Mesenchymal stem cell (in vitro differentiated cells and primary cell): Measurements from ENCODE around the gene RRP1.

Source experiments
- DNase-seq: peaks from one replicate; pipeline ENCODE4 v3.0.0-alpha.2; 2013
- H2AFZ ChIP-seq: one replicate; pipeline ENCODE4 v1.6.1; 2013; ENCODE audit warnings: low read depth, mild to moderate bottlenecking, control low read depth, inconsistent platforms, low read length, moderate library complexity
- H2AK5ac ChIP-seq: 2 replicates; pipeline ENCODE4 v1.6.1; 2013; ENCODE audit warnings: low read length, moderate library complexity, mild to moderate bottlenecking, inconsistent platforms; ENCODE audit not compliant: severe bottlenecking
- H2BK120ac ChIP-seq: one replicate; pipeline ENCODE4 v1.6.1; 2013; ENCODE audit warnings: low read depth, mild to moderate bottlenecking, inconsistent platforms, low read length, moderate library complexity
- H2BK12ac ChIP-seq, 2 experiments: one replicate each; pipeline ENCODE4 v1.6.1; 2013; ENCODE audit warnings: inconsistent platforms in 2 of 2, low read length in 2 of 2, mild to moderate bottlenecking in 2 of 2, moderate library complexity in 2 of 2, control low read depth in 1 of 2
- H2BK15ac ChIP-seq: one replicate; pipeline ENCODE4 v1.6.1; 2013; ENCODE audit warnings: mild to moderate bottlenecking, low read depth, inconsistent platforms; ENCODE audit not compliant: poor library complexity, severe bottlenecking
- H2BK5ac ChIP-seq: 2 replicates; pipeline ENCODE4 v1.6.1; 2013; ENCODE audit warnings: low read depth, mild to moderate bottlenecking, low read length, control low read depth, inconsistent platforms; ENCODE audit not compliant: poor library complexity, severe bottlenecking
- H3K14ac ChIP-seq, 2 experiments: one replicate each; pipeline ENCODE4 v1.6.1; 2013; ENCODE audit warnings: inconsistent platforms in 2 of 2, low read length in 2 of 2, control low read depth in 1 of 2, mild to moderate bottlenecking in 1 of 2, moderate library complexity in 1 of 2
- H3K18ac ChIP-seq, 2 experiments: one replicate each; pipeline ENCODE4 v1.6.1; 2013; ENCODE audit warnings: inconsistent platforms in 2 of 2, low read length in 2 of 2, control low read depth in 1 of 2, low read depth in 1 of 2, mild to moderate bottlenecking in 1 of 2
- H3K23ac ChIP-seq, 2 experiments: one replicate each; pipeline ENCODE4 v1.6.1; 2013; ENCODE audit warnings: inconsistent platforms in 2 of 2, low read length in 2 of 2, mild to moderate bottlenecking in 2 of 2, moderate library complexity in 2 of 2, control low read depth in 1 of 2
- H3K27ac ChIP-seq: 2 replicates; pipeline ENCODE4 v1.5.1; 2013; ENCODE audit warnings: mild to moderate bottlenecking, moderate library complexity, low read length, control low read depth, inconsistent platforms; ENCODE audit not compliant: poor library complexity, severe bottlenecking
- H3K27me3 ChIP-seq, 2 experiments: 2 replicates each; pipeline versions ENCODE4 v1.6.1 to v1.7.0; 2013; ENCODE audit warnings: low read length in 2 of 2, mild to moderate bottlenecking in 2 of 2, moderate library complexity in 2 of 2, control low read depth in 1 of 2, inconsistent platforms in 1 of 2; ENCODE audit not compliant: control insufficient read depth in 1 of 2, insufficient read depth in 1 of 2
- H3K36me3 ChIP-seq, 2 experiments: 2 replicates each; pipeline versions ENCODE4 v1.6.1 to v1.7.0; 2013; ENCODE audit warnings: low read length in 2 of 2, control low read depth in 1 of 2, inconsistent platforms in 1 of 2, low read depth in 1 of 2, mild to moderate bottlenecking in 1 of 2; ENCODE audit not compliant: insufficient read depth in 2 of 2, control insufficient read depth in 1 of 2
- H3K4ac ChIP-seq, 2 experiments: one replicate each; pipeline ENCODE4 v1.6.1; 2013; ENCODE audit warnings: inconsistent platforms in 2 of 2, low read length in 2 of 2, mild to moderate bottlenecking in 2 of 2, moderate library complexity in 2 of 2, control low read depth in 1 of 2, low read depth in 1 of 2
- H3K4me1 ChIP-seq: 2 replicates; pipeline ENCODE4 v1.6.1; 2013; ENCODE audit warnings: low read depth, low read length, control low read depth; ENCODE audit not compliant: control insufficient read depth, insufficient read depth
- H3K4me2 ChIP-seq: 2 replicates; pipeline ENCODE4 v1.6.1; 2013; ENCODE audit warnings: low read length, mild to moderate bottlenecking, inconsistent platforms; ENCODE audit not compliant: poor library complexity, severe bottlenecking
- H3K4me3 ChIP-seq, 2 experiments: 2 replicates each; pipeline versions ENCODE4 v1.5.1 to v1.7.0; 2013; ENCODE audit warnings: low read length in 2 of 2, mild to moderate bottlenecking in 2 of 2, control low read depth in 1 of 2, low read depth in 1 of 2; ENCODE audit not compliant: insufficient read depth in 1 of 2
- H3K79me1 ChIP-seq: replicated peaks from 2 replicates; pipeline ENCODE4 v1.6.1; 2013; ENCODE audit warnings: mild to moderate bottlenecking, control low read depth, low read length, inconsistent platforms; ENCODE audit not compliant: poor library complexity, severe bottlenecking
- H3K9ac ChIP-seq: 2 replicates; pipeline ENCODE4 v1.7.0; 2013; ENCODE audit warnings: mild to moderate bottlenecking, low read length, moderate library complexity
- H3K9me3 ChIP-seq: 2 replicates; pipeline ENCODE4 v1.7.0; 2013; ENCODE audit warnings: mild to moderate bottlenecking, low read length; ENCODE audit not compliant: control insufficient read depth
- H4K8ac ChIP-seq: one replicate; pipeline ENCODE4 v1.6.1; 2013; ENCODE audit warnings: inconsistent platforms, mild to moderate bottlenecking, low read length, moderate library complexity
- H4K91ac ChIP-seq: one replicate; pipeline ENCODE4 v1.6.1; 2013; ENCODE audit warnings: mild to moderate bottlenecking, low read length, inconsistent platforms
- WGBS: methylation state at CpG from one replicate; pipeline ENCODE4 v1.1.7; 2013; ENCODE audit warnings: mixed read lengths; 5-methylcytosine and 5-hydroxymethylcytosine counted together

Gene RRP1

DNA sequence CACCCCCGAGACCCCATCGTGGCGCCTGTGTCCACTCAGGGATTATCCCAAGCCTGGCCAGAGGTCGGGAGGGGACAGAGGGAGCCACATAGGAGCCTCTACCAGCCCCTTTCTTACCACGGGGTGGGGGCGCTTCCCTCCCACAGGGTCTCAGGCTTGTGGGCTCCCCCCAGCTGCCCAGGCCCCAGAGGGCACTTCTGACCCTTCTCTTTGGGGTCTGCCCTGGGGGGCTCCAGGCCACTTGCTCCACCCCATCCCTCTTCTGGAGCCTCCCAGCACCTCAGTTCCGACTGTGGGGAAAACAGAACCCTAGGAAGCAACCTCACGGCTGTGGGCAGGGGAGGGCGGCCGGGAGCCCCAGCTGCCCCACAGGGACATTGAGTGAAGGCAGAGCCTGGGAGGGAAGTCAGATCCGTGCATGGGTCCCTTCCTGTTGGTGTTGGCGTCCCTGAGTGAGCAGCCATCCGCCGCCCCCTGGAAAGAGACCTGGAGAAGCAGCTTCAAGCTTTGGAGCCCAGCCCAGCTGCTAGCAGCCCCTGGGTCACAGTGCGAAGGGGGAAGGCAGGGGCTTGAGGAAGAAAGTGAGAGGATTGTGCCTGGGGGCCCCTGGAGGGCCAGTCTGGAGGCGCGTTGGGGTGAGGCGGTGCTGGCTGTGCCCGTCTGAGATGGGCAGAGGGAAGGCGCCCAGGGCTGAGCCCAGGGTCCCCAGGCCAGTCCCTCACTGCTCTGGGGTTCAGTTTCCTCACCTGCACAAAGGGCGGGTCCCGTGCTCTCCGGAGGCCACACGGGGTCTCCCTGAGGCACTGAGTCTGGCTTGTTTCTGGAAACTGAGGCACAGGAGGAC lies 22.1 kb downstream of the RRP1 start:
- H3K4ac ChIP-seq: no peak overlapping the region
- H2BK120ac ChIP-seq: no peak overlapping the region
- H3K79me1 ChIP-seq: no peaks in the 10 kb centered on the region
- H3K4me2 ChIP-seq: no peak overlapping the region
- no peak overlapping the region for H2BK12ac ChIP-seq
- H2BK5ac ChIP-seq: no peak overlapping the region
- H3K27ac ChIP-seq: no peak overlapping the region
- DNase-seq: no peak
- H3K9ac ChIP-seq: peak overlapping the region; percentile 33
- no peaks in the 10 kb centered on the region for H3K9me3 ChIP-seq
- H3K27me3 ChIP-seq: peaks cover 4 to 25% of the 10 kb centered on the region in 2 experiments
- H2BK15ac ChIP-seq: no peak overlapping the region
- peaks cover 6% of the 10 kb centered on the region for H3K4me1 ChIP-seq
- H3K4me3 ChIP-seq: no peak overlapping the region
- no peak overlapping the region for H3K23ac ChIP-seq
- no peak overlapping the region for H3K14ac ChIP-seq
- peak overlapping the region; percentile 67 for H4K91ac ChIP-seq
- no peak overlapping the region for H2AFZ ChIP-seq
- H3K18ac ChIP-seq: no peak overlapping the region
- WGBS: 80% methylated on average over 24 of the region's 24 CpGs
- H4K8ac ChIP-seq: no peak overlapping the region
- H2AK5ac ChIP-seq: no peak overlapping the region
- H3K36me3 ChIP-seq: peaks cover 2 to 3% of the 10 kb centered on the region in 2 experiments

DNA sequence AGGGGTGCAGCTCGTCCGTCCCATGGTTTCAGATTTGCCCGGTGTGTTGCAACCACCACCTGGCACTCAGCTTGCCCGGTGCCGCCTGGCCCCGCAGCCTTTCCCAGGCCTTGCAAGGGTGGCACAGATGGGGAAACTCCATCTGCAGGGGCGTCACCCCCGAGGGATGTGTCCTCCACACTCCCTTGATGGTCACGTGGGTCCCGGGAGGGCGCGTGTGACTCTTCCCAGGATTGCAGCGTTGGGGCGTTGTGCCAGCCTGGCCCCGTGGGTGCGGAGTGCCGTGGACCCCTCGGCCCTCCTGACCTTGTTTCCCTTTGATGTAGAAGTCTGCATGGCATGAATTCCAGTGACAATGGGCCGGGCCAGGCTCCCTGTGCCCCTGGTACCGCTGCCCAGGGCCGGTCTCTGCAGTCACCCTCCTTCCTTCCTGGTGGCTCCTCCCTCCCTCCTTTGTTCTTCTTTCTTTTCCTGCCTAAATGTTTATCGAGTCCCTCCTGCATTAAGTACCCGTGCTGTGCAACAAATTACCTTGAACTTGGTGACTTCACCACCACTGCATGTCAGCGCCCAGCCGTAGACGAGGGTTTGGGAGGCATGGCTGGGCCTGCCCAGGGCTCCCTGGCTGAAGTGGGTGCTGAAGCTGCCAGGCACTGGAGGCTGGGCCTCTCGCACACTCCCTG lies 22.9 kb downstream of the RRP1 start:
- Histone ChIP-seq H3K9me3 (no peaks in the 10 kb centered on the region), H3K4me1 (peaks cover 7% of the 10 kb centered on the region), H2AK5ac (no peak overlapping the region)

GRCh38 chr21:43812957-43813655 lies 23.7 kb downstream of the RRP1 start:
- no peak overlapping the region for H3K4me2 ChIP-seq
- WGBS: 96% methylated on average over 19 of the region's 19 CpGs
- no peak overlapping the region for H2BK120ac ChIP-seq

More for the DNA sequence above, 22.9 kb downstream of the RRP1 start:
- Histone ChIP-seq H3K18ac (no peak overlapping the region), H4K8ac (peak overlapping the region; percentile 27), H3K4ac (no peak overlapping the region), H2BK120ac (no peak overlapping the region), H3K4me2 (no peak overlapping the region), H3K9ac (no peak overlapping the region), H2AFZ (no peak overlapping the region), H2BK12ac (no peak overlapping the region), H2BK15ac (no peak overlapping the region), H3K27me3 (peaks cover 4 to 25% of the 10 kb centered on the region in 2 experiments), H3K4me3 (no peak overlapping the region), H2BK5ac (no peak overlapping the region), H4K91ac (no peak overlapping the region), H3K36me3 (no peaks in the 10 kb centered on the region), H3K23ac (no peak overlapping the region), H3K79me1 (no peaks in the 10 kb centered on the region), H3K14ac (no peak overlapping the region), H3K27ac (no peak overlapping the region)
- no peak for DNase-seq
- 83% methylated on average over 27 of the region's 27 CpGs for WGBS

GRCh38 chr21:43813656-43813980 lies 24.2 kb downstream of the RRP1 start:
- H3K27ac ChIP-seq: no peak overlapping the region
- no peak overlapping the region for H3K4me2 ChIP-seq
- no peak overlapping the region for H3K4ac ChIP-seq
- no peak overlapping the region for H3K14ac ChIP-seq
- H3K4me3 ChIP-seq: no peak overlapping the region
- H4K8ac ChIP-seq: no peak overlapping the region
- H3K9me3 ChIP-seq: peaks cover 4% of the 10 kb centered on the region
- no peak overlapping the region for H2AFZ ChIP-seq
- H2BK15ac ChIP-seq: no peak overlapping the region
- no peaks in the 10 kb centered on the region for H3K36me3 ChIP-seq
- H4K91ac ChIP-seq: no peak overlapping the region
- H3K27me3 ChIP-seq: peaks cover 4 to 25% of the 10 kb centered on the region in 2 experiments
- H2BK5ac ChIP-seq: no peak overlapping the region
- WGBS: 84% methylated on average over 5 of the region's 5 CpGs
- H3K79me1 ChIP-seq: no peaks in the 10 kb centered on the region
- no peak overlapping the region for H3K23ac ChIP-seq
- no peak overlapping the region for H2BK120ac ChIP-seq
- no peak overlapping the region for H2BK12ac ChIP-seq
- H3K9ac ChIP-seq: no peak overlapping the region
- no peak for DNase-seq
- no peak overlapping the region for H3K18ac ChIP-seq
- no peak overlapping the region for H2AK5ac ChIP-seq
- peaks cover 7% of the 10 kb centered on the region for H3K4me1 ChIP-seq

More at GRCh38 chr21:43812957-43813655, 23.7 kb downstream of the RRP1 start:
- Histone ChIP-seq H3K27me3 (peaks cover 4 to 25% of the 10 kb centered on the region in 2 experiments), H3K4me1 (peaks cover 7% of the 10 kb centered on the region), H4K8ac (no peak overlapping the region), H3K4me3 (no peak overlapping the region), H3K9ac (no peak overlapping the region), H2BK15ac (no peak overlapping the region), H3K27ac (no peak overlapping the region), H3K14ac (no peak overlapping the region), H4K91ac (no peak overlapping the region), H3K9me3 (no peaks in the 10 kb centered on the region), H3K23ac (no peak overlapping the region), H2AFZ (no peak overlapping the region), H3K79me1 (no peaks in the 10 kb centered on the region), H2BK12ac (no peak overlapping the region), H3K36me3 (no peaks in the 10 kb centered on the region), H2BK5ac (no peak overlapping the region), H3K18ac (no peak overlapping the region), H2AK5ac (no peak overlapping the region), H3K4ac (no peak overlapping the region)
- DNase-seq: no peak
